ENCODE measurements around the gene RSF1. TPM values are rescaled to one million over a fixed set of nuclear protein-coding genes. Genes with fewer than 3 reads are reported as not detected.

The RSF1 gene
- total and polyA plus RNA-seq, 2 donors from 2014 or later: 7.9 to 71.9 TPM

- Histone ChIP-seq H3K4me3 (ENCODE audit: low read length in 3 of 3) (no peak overlapping the region), H3K9ac (ENCODE audit: low read length in 3 of 3) (no peak overlapping the region), H3K9me3 (ENCODE audit: control insufficient read depth in 2 of 3, insufficient read depth in 1 of 3, low read length in 3 of 3) (no peaks in the 10 kb centered on the region), H3K4me1 (ENCODE audit: control insufficient read depth in 2 of 3, insufficient read depth in 2 of 3, low read depth in 1 of 3, low read length in 3 of 3) (no peaks in the 10 kb centered on the region), H3K27ac (ENCODE audit: low read depth in 2 of 2, low read length in 2 of 2) (no peak overlapping the region), H3K27me3 (ENCODE audit: control insufficient read depth, insufficient read depth, low read length) (no peaks in the 10 kb centered on the region), H3K36me3 (ENCODE audit: control insufficient read depth in 2 of 3, insufficient read depth in 3 of 3, low read length in 3 of 3) (peaks cover 0 to 4% (median 0%) of the 10 kb centered on the region in 3 donors)
- no peak for TF ChIP-seq CTCF (IDR thresholded peaks at IDR 0.05; ENCODE audit: borderline replicate concordance, extremely low read depth, insufficient read depth)
- DNase-seq: no peak
- intact Hi-C loops (cut with DNase I): no loop called here
- no peak for FAIRE-seq
Measured at GRCh38 chr11:77793972-77794371, 26.6 kb downstream of the RSF1 start.

- TF ChIP-seq CTCF (IDR thresholded peaks at IDR 0.05; ENCODE audit: borderline replicate concordance, extremely low read depth, insufficient read depth): no peak
- FAIRE-seq: no peak
- H3K9me3 ChIP-seq (ENCODE audit: control insufficient read depth in 2 of 3, insufficient read depth in 1 of 3, low read length in 3 of 3): no peaks in the 10 kb centered on the region
Measured at GRCh38 chr11:77791301-77791700, 29.2 kb downstream of the RSF1 start.

GRCh38 chr11:77789731-77790476, 30.6 kb downstream of the RSF1 start:
- Histone ChIP-seq H3K9ac (ENCODE audit: low read length in 3 of 3) (no peak overlapping the region), H3K4me1 (ENCODE audit: control insufficient read depth in 2 of 3, insufficient read depth in 2 of 3, low read depth in 1 of 3, low read length in 3 of 3) (no peaks in the 10 kb centered on the region), H3K4me3 (ENCODE audit: low read length in 3 of 3) (no peak overlapping the region), H3K36me3 (ENCODE audit: control insufficient read depth in 2 of 3, insufficient read depth in 3 of 3, low read length in 3 of 3) (peaks cover 0 to 4% (median 0%) of the 10 kb centered on the region in 3 donors), H3K9me3 (ENCODE audit: control insufficient read depth in 2 of 3, insufficient read depth in 1 of 3, low read length in 3 of 3) (no peaks in the 10 kb centered on the region), H3K27ac (ENCODE audit: low read depth in 2 of 2, low read length in 2 of 2) (no peak overlapping the region), H3K27me3 (ENCODE audit: control insufficient read depth, insufficient read depth, low read length) (no peaks in the 10 kb centered on the region)
- intact Hi-C loops (cut with DNase I): no loop called here
- DNase-seq (no peak), FAIRE-seq (no peak)
- no peak for TF ChIP-seq CTCF (IDR thresholded peaks at IDR 0.05; ENCODE audit: borderline replicate concordance, extremely low read depth, insufficient read depth)

More at GRCh38 chr11:77791301-77791700, 29.2 kb downstream of the RSF1 start:
- H3K4me1 ChIP-seq (ENCODE audit: control insufficient read depth in 2 of 3, insufficient read depth in 2 of 3, low read depth in 1 of 3, low read length in 3 of 3): no peaks in the 10 kb centered on the region
- H3K27ac ChIP-seq (ENCODE audit: low read depth in 2 of 2, low read length in 2 of 2): no peak overlapping the region
- no peak overlapping the region for H3K9ac ChIP-seq (ENCODE audit: low read length in 3 of 3)
- H3K4me3 ChIP-seq (ENCODE audit: low read length in 3 of 3): no peak overlapping the region
- intact Hi-C loops (cut with DNase I): no loop called here
- H3K27me3 ChIP-seq (ENCODE audit: control insufficient read depth, insufficient read depth, low read length): no peaks in the 10 kb centered on the region
- peaks cover 0 to 4% (median 0%) of the 10 kb centered on the region in 3 donors for H3K36me3 ChIP-seq (ENCODE audit: control insufficient read depth in 2 of 3, insufficient read depth in 3 of 3, low read length in 3 of 3)
- no peak for DNase-seq

Measured in kidney (tissue), 14 donors.